Kidney (tissue), 14 donors: ENCODE results near the gene SNN. TPM values are rescaled to one million over a fixed set of nuclear protein-coding genes. Genes with fewer than 3 reads are reported as not detected.

Experiments
- DNase-seq, 5 donors: peaks; one replicate each; pipeline ENCODE4 v3.0.0-alpha.2; 2013 to 2020
- FAIRE-seq: peaks from 2 replicates; lab custom pipeline; 2012; peaks lifted over from hg19 to GRCh38; lab: Jason Lieb, UNC
- H3K27ac ChIP-seq, 2 donors: one replicate each; pipeline ENCODE4 v1.7.0; 2013; ENCODE audit warnings: low read depth in 2 of 2, low read length in 2 of 2, inconsistent platforms in 1 of 2
- H3K27me3 ChIP-seq: one replicate; pipeline ENCODE4 v1.7.1; 2013; ENCODE audit warnings: low read length, inconsistent platforms; ENCODE audit not compliant: control insufficient read depth, insufficient read depth
- H3K36me3 ChIP-seq, 3 donors: one replicate each; pipeline versions ENCODE4 v1.7.0 to v1.7.1; 2013; ENCODE audit warnings: low read length in 3 of 3, control low read depth in 1 of 3, inconsistent platforms in 1 of 3; ENCODE audit not compliant: insufficient read depth in 3 of 3, control insufficient read depth in 2 of 3
- H3K4me1 ChIP-seq, 3 donors: one replicate each; pipeline versions ENCODE4 v1.7.0 to v1.7.1; 2013; ENCODE audit warnings: low read length in 3 of 3, inconsistent platforms in 1 of 3, low read depth in 1 of 3; ENCODE audit not compliant: control insufficient read depth in 2 of 3, insufficient read depth in 2 of 3
- H3K4me3 ChIP-seq, 3 donors: one replicate each; pipeline versions ENCODE4 v1.7.0 to v1.8.1; 2013; ENCODE audit warnings: low read length in 3 of 3, control low read depth in 1 of 3, inconsistent platforms in 1 of 3
- H3K9ac ChIP-seq, 3 donors: one replicate each; pipeline versions ENCODE4 v1.7.0 to v1.7.1; 2013; ENCODE audit warnings: low read length in 3 of 3, control low read depth in 1 of 3, inconsistent platforms in 1 of 3
- H3K9me3 ChIP-seq, 3 donors: one replicate each; pipeline versions ENCODE4 v1.7.0 to v1.7.1; 2013; ENCODE audit warnings: low read length in 3 of 3, control low read depth in 1 of 3, inconsistent platforms in 1 of 3; ENCODE audit not compliant: control insufficient read depth in 2 of 3, insufficient read depth in 1 of 3
- CTCF ChIP-seq: IDR thresholded peaks from 3 replicates; pipeline ENCODE4 v1.5.1; 2012; ENCODE audit warnings: mild to moderate bottlenecking, moderate library complexity, borderline replicate concordance; ENCODE audit not compliant: insufficient read depth; ENCODE audit errors: extremely low read depth
- intact Hi-C: fragments of 100-400 bp; cut with DNase I; formaldehyde crosslinking; loops from one replicate; pipeline ENCODE4 v1.11.1; 2022
- polyA plus RNA-seq: library from polyadenylated mRNA; stranded (reverse); fragments of 350-450 nt; fragmentation: Illumina TruSeq; extraction: RNeasy Lipid Tissue Mini Kit (QIAGEN cat#74804); gene quantifications from one replicate; pipeline ENCODE4 v1.2.3, GENCODE V29; 2014; ENCODE audit warnings: low read depth, low replicate concordance; ENCODE audit not compliant: insufficient read depth
- total RNA-seq: library from RNA; stranded (reverse); fragmentation: NEBNext Ultra II Directional; extraction: Animal tissue kit (Norgen Biotek cat#: 25700); gene quantifications from one replicate; pipeline ENCODE4 v1.2.1, GENCODE V29; 2021
- donor health status: control.
- donor health status: control.
- donor health status: control.
- donor health status: control.
- donor health status: control.
- donor health status: DM: yes; HTN: yes; CAD: no.
- donor health status: Normal renal cell carcinoma (clear cell type).

SNN gene
- total and polyA plus RNA-seq, 2 donors from 2014 or later: 16.6 to 21.9 TPM

- H3K9me3 ChIP-seq: no peaks in the 10 kb centered on the region
- H3K27me3 ChIP-seq: no peaks in the 10 kb centered on the region
- DNase-seq (peak in 3 of 5 donors; percentile 55 to 83 (median 70)), FAIRE-seq (no peak)
- no peak for TF ChIP-seq CTCF
- intact Hi-C loops: no loop called here
- H3K4me3 ChIP-seq: peak overlapping the region; percentile 47 to 59 (median 59)
- H3K36me3 ChIP-seq: no peaks in the 10 kb centered on the region
- H3K9ac ChIP-seq: peak overlapping the region in 2 of 3 donors; percentile 37 to 55
- peaks cover 0 to 31% (median 0%) of the 10 kb centered on the region in 3 donors for H3K4me1 ChIP-seq
- peak overlapping the region; percentile 74 to 75 for H3K27ac ChIP-seq
Observed at GRCh38 chr16:11668623-11669379, 546 bp downstream of the SNN start.

DNA sequence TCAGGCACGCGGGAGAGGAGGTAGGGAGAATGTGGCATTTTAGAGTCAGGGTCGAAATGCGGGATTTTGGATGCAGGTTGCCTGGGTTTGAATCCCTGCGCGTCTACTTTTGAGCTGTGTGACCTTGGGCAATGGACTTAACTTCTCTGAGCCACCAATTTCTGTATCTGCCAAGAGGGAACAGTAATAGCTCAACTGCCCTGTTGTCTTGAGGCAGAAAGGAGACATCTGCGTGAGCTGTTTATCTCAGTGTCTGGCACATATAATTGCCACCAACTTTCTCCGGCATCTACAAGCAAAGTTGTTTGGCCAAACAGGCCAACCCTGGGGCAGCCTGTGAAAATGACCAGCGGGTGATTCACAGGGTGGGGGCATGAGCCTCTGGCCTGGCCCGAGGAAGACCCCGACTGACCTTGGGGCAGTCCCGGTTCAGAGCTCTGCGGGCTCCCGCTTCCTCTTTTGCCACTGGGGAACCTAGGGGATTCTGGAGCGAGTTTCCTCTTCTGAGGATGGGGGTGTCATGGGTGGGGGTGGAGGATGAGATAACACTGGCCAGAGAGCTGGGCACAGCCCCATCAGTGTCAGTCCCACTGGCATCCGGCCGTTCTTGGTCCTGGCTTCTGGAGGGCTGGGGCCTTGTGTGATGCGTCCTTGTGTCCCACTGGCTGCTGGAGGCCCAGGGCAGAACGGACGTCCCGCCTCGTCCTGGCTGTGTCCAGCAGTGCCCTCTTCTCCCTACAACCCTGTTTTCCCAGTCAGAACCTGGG lies 1.3 kb downstream of the SNN start:
- H3K27me3 ChIP-seq: no peaks in the 10 kb centered on the region
- peak overlapping the region; percentile 47 to 59 (median 59) for H3K4me3 ChIP-seq
- DNase-seq: peak in 2 of 5 donors; percentile 26 to 83
- intact Hi-C loops: no loop called here
- H3K36me3 ChIP-seq: no peaks in the 10 kb centered on the region
- peak overlapping the region; percentile 71 to 74 for H3K27ac ChIP-seq
- H3K9me3 ChIP-seq: no peaks in the 10 kb centered on the region
- H3K9ac ChIP-seq: peak overlapping the region in 2 of 3 donors; percentile 9 to 37
- no peak for TF ChIP-seq CTCF
- no peak for FAIRE-seq
- H3K4me1 ChIP-seq: peaks cover 0 to 39% (median under 1%) of the 10 kb centered on the region in 3 donors

GRCh38 chr16:11670171-11671131 lies 2.2 kb downstream of the SNN start:
- peak in 1 of 5 donors; percentile 76 for DNase-seq
- Histone ChIP-seq H3K9me3 (no peaks in the 10 kb centered on the region), H3K27me3 (no peaks in the 10 kb centered on the region), H3K4me1 (peaks cover 0 to 42% (median 5%) of the 10 kb centered on the region in 3 donors), H3K36me3 (no peaks in the 10 kb centered on the region), H3K4me3 (peak overlapping the region in 1 of 3 donors; percentile 59), H3K27ac (peak overlapping the region; percentile 71 to 74), H3K9ac (peak overlapping the region in 1 of 3 donors; percentile 37)
- intact Hi-C loops: no loop called here
- no peak for TF ChIP-seq CTCF
- no peak for FAIRE-seq
